SK-N-MC (cell line): Measurements from ENCODE around the gene LAMC3.

ENCODE experiments used
- EZH2 ChIP-seq: fragments of 200-600 bp; sonication (generic); IDR thresholded peaks from one replicate; pipeline ENCODE4 v1.6.1; 2017; ENCODE audit warnings: antibody characterized with exemption
- POLR2AphosphoS5 ChIP-seq: IDR thresholded peaks from 2 replicates; pipeline ENCODE4 v1.6.1; 2012; ENCODE audit warnings: mild to moderate bottlenecking, low read depth, low read length, borderline replicate concordance

- TF ChIP-seq POLR2AphosphoS5 (no peak), EZH2 (no peak)
Observed at GRCh38 chr9:131042666-131043065, 33.7 kb downstream of the LAMC3 start.
